ENCODE measurements around the gene CCDC78.
A peak's percentile ranks its signal among the peaks of the same experiment; 100 is the strongest.

CCDC78 gene

DNA sequence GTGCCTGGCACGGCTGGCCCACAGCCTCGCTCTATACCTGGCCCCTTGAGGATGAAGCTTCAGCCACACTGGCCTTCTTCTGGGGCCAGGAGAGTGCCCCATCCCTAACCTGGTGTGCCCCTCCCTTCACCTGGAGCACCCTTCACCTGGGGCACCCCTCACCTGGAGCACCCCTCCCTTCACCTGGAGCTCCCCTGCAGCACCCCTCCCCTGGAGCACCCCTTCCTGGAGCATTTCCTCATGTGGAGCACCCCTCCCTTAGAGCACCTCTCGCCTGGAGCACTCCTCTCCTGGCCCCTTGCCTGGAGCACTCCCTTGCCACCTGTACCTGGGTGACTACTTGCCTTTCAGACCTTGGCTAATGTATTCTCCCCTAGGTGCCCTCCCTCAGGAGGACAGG is 18.2 kb downstream of the CCDC78 start:
- TF ChIP-seq SUZ12 (IDR thresholded peaks at IDR 0.05) = no peak
- TF ChIP-seq ARNT (IDR thresholded peaks at IDR 0.05) = no peak
- no peak for TF ChIP-seq ZNF384 (IDR thresholded peaks at IDR 0.05)
- no peak for TF ChIP-seq TARDBP (IDR thresholded peaks at IDR 0.05)
- TF ChIP-seq FOXK2 (IDR thresholded peaks at IDR 0.05) = no peak
- no peak for TF ChIP-seq SP1 (IDR thresholded peaks at IDR 0.05)
- no peak for TF ChIP-seq NFRKB (IDR thresholded peaks at IDR 0.05)
- TF ChIP-seq, protein P1, sequence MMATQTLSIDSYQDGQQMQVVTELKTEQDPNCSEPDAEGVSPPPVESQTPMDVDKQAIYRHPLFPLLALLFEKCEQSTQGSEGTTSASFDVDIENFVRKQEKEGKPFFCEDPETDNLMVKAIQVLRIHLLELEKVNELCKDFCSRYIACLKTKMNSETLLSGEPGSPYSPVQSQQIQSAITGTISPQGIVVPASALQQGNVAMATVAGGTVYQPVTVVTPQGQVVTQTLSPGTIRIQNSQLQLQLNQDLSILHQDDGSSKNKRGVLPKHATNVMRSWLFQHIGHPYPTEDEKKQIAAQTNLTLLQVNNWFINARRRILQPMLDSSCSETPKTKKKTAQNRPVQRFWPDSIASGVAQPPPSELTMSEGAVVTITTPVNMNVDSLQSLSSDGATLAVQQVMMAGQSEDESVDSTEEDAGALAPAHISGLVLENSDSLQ (IDR thresholded peaks at IDR 0.05) = no peak
- no peak for TF ChIP-seq FOXM1 (IDR thresholded peaks at IDR 0.05; ENCODE audit: borderline replicate concordance)
- no peak for TF ChIP-seq BHLHE40 (IDR thresholded peaks at IDR 0.05; ENCODE audit: borderline replicate concordance)
- TF ChIP-seq ELF4 (IDR thresholded peaks at IDR 0.05) = no peak
- no peak for TF ChIP-seq LEF1 (IDR thresholded peaks at IDR 0.05; ENCODE audit: borderline replicate concordance)
- TF ChIP-seq HDGF (IDR thresholded peaks at IDR 0.05; ENCODE audit: borderline replicate concordance) = no peak
- no peak for TF ChIP-seq CTBP1 (IDR thresholded peaks at IDR 0.05; ENCODE audit: borderline replicate concordance)
- POLR2A ChIA-PET = interaction anchor here (1.2 to 2.0 kb wide), 3 partner anchors 11 to 17 kb away, joined by 4 to 8 read pairs (median 5); partner anchors contain the start of genes ANTKMT and WDR24

DNA sequence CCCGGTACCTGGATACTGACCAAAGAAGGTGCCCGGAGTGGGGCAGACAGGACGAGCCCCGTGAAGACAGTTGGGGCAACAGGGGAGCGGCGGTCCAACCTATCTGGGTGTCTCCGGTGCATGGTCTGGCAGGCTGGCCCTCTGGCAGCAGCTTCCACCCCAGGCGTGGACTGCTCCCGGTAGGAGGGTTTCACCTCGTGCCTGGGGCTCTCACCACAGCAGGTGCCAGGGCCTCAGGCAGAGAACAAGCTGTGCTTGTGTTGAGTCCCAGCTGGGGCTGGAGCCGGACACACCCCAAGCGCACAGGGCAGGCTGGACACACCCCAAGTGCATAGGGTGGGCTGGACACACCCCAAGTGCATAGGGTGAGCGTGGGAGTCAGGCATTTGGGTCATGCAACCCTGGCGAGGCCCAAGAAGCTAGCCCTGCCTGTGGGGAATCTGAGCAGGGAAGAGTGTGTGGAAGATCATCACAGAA is 19.1 kb downstream of the CCDC78 start:
- DNase-seq (ENCODE audit: extremely low spot score) = no peak
- TF ChIP-seq FOXK2 (IDR thresholded peaks at IDR 0.05) = no peak
- TF ChIP-seq L3MBTL2 (conservative IDR thresholded peaks at IDR 0.05) = no peak
- TF ChIP-seq NFRKB (IDR thresholded peaks at IDR 0.05) = no peak
- no peak for TF ChIP-seq ZNF384 (IDR thresholded peaks at IDR 0.05)
- no peak for TF ChIP-seq CTBP1 (IDR thresholded peaks at IDR 0.05; ENCODE audit: borderline replicate concordance)
- TF ChIP-seq BHLHE40 (IDR thresholded peaks at IDR 0.05; ENCODE audit: borderline replicate concordance) = no peak
- TF ChIP-seq TARDBP (IDR thresholded peaks at IDR 0.05) = no peak
- no peak for TF ChIP-seq FOXM1 (IDR thresholded peaks at IDR 0.05; ENCODE audit: borderline replicate concordance)
- ChIA-PET CTCF (interaction anchor here (0.6 kb wide), 1 partner anchor 350 kb away, joined by 4 read pairs; no protein-coding TSS in a partner anchor), POLR2A (interaction anchor here (0.9 to 2.0 kb wide), 6 partner anchors 12 to 25 kb away, joined by 4 to 8 read pairs (median 5); partner anchors contain the start of genes ANTKMT and WDR24)

More for the DNA sequence above, 18.2 kb downstream of the CCDC78 start:
- CTCF ChIA-PET = interaction anchor here (1.0 kb wide), 1 partner anchor 59 kb away, joined by 3 read pairs; the partner anchor contains the start of gene WDR90
- no peak for DNase-seq (ENCODE audit: extremely low spot score)

DNA sequence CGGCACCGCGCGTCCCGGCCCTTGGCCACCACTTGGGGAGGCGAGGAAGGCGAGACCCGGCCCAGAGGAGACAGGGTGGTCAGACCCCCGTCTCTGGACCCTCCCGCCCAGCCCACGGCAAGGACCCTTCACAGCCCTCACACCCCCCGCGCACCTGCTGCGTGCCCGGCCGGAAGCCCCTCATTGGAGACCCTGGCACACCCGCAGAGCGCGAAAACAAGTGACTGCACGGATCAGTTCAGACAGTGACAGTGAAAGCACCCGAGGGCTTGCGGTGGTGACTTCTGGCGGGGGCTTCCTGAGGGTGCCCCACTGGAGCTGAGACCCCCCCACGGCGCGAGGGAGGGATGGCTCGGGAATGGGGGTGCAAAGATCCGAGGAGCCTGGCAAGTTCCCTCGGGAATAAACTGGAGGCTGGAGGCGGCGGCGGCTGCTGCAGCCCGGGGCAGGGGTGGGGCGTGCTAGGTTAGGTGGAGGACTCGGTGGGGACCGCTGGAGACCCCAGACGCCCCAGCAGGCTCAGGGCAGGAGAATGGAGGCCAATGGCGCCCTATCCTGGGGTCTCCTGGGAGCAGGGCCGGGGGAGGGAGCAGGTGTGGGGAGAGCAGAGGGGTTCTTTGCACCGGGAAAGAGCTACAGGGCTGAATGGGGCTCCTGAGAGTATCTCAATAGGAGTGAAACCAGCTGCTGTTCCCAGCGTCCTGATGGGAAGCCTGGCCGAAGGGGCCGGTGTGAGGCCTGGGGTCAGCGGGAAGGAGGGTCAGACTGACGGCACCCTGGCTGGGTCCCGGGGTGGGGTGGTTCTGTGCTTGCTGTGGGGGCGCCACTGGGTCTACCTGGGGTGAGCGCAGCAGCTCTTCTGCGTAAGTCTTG is 19.8 kb downstream of the CCDC78 start:
- ChIA-PET CTCF (interaction anchor here (1.0 kb wide), 1 partner anchor 11 kb away, joined by 3 read pairs; no protein-coding TSS in a partner anchor), POLR2A (interaction anchor here (0.9 to 2.0 kb wide), 4 partner anchors 15 to 25 kb away, joined by 4 to 8 read pairs (median 5); partner anchors contain the start of genes ANTKMT and WDR24)
- DNase-seq (ENCODE audit: extremely low spot score) = no peak
- no peak for TF ChIP-seq SP1 (IDR thresholded peaks at IDR 0.05)
- no peak for TF ChIP-seq TARDBP (IDR thresholded peaks at IDR 0.05)
- no peak for TF ChIP-seq FOXA1 (IDR thresholded peaks at IDR 0.05)
- no peak for TF ChIP-seq CTBP1 (IDR thresholded peaks at IDR 0.05; ENCODE audit: borderline replicate concordance)
- no peak for TF ChIP-seq SUZ12 (IDR thresholded peaks at IDR 0.05)
- no peak for TF ChIP-seq ARNT (IDR thresholded peaks at IDR 0.05)
- no peak for TF ChIP-seq BHLHE40 (IDR thresholded peaks at IDR 0.05; ENCODE audit: borderline replicate concordance)
- TF ChIP-seq FOXK2 (IDR thresholded peaks at IDR 0.05) = no peak
- TF ChIP-seq HDGF (IDR thresholded peaks at IDR 0.05; ENCODE audit: borderline replicate concordance) = no peak
- no peak for TF ChIP-seq ZNF384 (IDR thresholded peaks at IDR 0.05)
- TF ChIP-seq LEF1 (IDR thresholded peaks at IDR 0.05; ENCODE audit: borderline replicate concordance) = no peak
- TF ChIP-seq FOXM1 (IDR thresholded peaks at IDR 0.05; ENCODE audit: borderline replicate concordance) = no peak
- no peak for TF ChIP-seq NFRKB (IDR thresholded peaks at IDR 0.05)
- no peak for TF ChIP-seq L3MBTL2 (conservative IDR thresholded peaks at IDR 0.05)
- TF ChIP-seq, protein P1 (IDR thresholded peaks at IDR 0.05) = no peak
- no peak for TF ChIP-seq ELF4 (IDR thresholded peaks at IDR 0.05)

DNA sequence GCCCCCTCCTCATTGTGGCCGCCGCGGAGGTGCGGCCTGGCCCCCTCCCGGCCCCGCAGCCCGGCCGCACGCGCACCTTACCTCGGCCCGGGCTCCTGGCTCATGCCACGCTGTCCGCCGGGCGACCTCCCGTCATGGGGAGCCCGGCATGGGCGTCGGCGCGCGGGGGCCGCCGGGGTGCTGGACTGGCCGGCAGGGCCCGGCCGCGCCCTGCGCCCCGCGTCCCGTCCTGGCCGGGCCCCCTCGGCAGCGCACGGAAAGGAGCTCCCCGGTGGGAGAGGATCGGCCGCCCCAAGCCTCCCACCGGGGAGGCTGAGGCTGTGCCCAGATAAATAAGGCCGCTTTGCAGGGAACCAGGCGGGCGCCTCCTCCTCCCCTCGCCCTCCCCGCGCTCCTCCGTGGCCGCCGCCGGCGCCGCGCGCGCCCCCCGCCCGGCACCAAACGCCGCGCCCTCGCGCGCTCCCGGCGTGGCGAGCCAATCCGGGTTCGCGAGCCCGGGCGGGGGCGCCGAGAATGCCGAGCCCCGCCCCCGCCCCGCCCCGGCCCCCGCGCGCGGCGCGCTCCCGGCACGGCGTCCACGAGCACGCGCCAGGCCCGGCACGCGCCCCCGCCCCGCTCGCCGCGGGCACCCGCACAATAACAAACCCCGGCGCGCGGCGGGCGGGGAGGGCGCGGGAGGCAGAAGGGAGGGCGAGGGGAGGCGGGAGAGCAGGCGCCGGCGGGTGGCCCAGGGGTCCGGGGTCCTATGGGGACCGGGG is 20.6 kb downstream of the CCDC78 start, which contains the start of gene FBXL16:
FBXL16 (minus strand) TSS at position 371 of the 758 bp plus-strand sequence. CDS start 8,396 bp downstream, outside the sequence.
- CTCF ChIA-PET = interaction anchor here (1.0 kb wide), 1 partner anchor 10 kb away, joined by 3 read pairs; no protein-coding TSS in a partner anchor
- POLR2A ChIA-PET = interaction anchor here (1.3 kb wide), 1 partner anchor 16 kb away, joined by 5 read pairs; the partner anchor contains the start of gene ANTKMT
- no peak for TF ChIP-seq HDGF (IDR thresholded peaks at IDR 0.05; ENCODE audit: borderline replicate concordance)
- no peak for TF ChIP-seq SUZ12 (IDR thresholded peaks at IDR 0.05)
- no peak for TF ChIP-seq LEF1 (IDR thresholded peaks at IDR 0.05; ENCODE audit: borderline replicate concordance)
- no peak for TF ChIP-seq CTBP1 (IDR thresholded peaks at IDR 0.05; ENCODE audit: borderline replicate concordance)
- no peak for TF ChIP-seq SP1 (IDR thresholded peaks at IDR 0.05)
- no peak for TF ChIP-seq BHLHE40 (IDR thresholded peaks at IDR 0.05; ENCODE audit: borderline replicate concordance)
- TF ChIP-seq ELF4 (IDR thresholded peaks at IDR 0.05) = no peak
- no peak for TF ChIP-seq FOXM1 (IDR thresholded peaks at IDR 0.05; ENCODE audit: borderline replicate concordance)
- TF ChIP-seq L3MBTL2 (conservative IDR thresholded peaks at IDR 0.05) = no peak
- no peak for TF ChIP-seq TARDBP (IDR thresholded peaks at IDR 0.05)
- TF ChIP-seq FOXA1 (IDR thresholded peaks at IDR 0.05) = no peak
- peak; percentile 76 for DNase-seq (ENCODE audit: extremely low spot score)

Data from HEK293T (cell line).